ENCODE results near the gene C1orf116. TPM values are rescaled to one million over a fixed set of nuclear protein-coding genes. Genes with fewer than 3 reads are reported as not detected.

C1orf116 gene
- polyA plus RNA-seq, 1 donor from 2014 or later, result not detected

DNA sequence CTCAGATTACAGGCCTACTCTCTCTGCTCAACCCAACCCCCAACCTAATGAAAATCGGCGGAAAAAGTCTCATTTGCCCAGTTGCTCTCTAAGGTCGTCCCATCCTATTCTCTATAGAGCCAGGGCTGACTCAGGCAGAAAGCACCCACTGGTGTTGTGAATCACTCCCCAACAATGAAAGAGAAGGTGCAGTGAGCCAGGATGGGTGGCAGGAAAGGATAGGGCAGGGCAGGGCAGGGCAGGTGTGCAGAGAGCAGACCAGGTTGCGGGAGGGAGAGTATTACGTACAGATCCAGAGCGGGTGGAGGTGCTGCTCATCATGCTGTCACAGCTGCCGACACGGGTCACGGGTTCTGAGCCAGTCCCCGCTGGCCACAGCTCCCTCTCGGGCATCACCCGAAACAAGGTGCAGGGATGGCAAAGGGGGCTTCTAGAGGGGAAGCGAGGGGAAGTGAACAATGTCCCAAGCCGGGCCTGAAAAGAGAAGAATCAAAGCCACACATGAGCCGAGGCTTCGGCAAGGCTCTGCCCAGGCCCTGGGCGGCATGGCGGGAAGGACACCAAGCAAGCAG is 5.3 kb downstream of the C1orf116 start:
- no peaks in the 10 kb centered on the region for H4K20me1 ChIP-seq (ENCODE audit: insufficient read depth)
- TF ChIP-seq, protein P1, sequence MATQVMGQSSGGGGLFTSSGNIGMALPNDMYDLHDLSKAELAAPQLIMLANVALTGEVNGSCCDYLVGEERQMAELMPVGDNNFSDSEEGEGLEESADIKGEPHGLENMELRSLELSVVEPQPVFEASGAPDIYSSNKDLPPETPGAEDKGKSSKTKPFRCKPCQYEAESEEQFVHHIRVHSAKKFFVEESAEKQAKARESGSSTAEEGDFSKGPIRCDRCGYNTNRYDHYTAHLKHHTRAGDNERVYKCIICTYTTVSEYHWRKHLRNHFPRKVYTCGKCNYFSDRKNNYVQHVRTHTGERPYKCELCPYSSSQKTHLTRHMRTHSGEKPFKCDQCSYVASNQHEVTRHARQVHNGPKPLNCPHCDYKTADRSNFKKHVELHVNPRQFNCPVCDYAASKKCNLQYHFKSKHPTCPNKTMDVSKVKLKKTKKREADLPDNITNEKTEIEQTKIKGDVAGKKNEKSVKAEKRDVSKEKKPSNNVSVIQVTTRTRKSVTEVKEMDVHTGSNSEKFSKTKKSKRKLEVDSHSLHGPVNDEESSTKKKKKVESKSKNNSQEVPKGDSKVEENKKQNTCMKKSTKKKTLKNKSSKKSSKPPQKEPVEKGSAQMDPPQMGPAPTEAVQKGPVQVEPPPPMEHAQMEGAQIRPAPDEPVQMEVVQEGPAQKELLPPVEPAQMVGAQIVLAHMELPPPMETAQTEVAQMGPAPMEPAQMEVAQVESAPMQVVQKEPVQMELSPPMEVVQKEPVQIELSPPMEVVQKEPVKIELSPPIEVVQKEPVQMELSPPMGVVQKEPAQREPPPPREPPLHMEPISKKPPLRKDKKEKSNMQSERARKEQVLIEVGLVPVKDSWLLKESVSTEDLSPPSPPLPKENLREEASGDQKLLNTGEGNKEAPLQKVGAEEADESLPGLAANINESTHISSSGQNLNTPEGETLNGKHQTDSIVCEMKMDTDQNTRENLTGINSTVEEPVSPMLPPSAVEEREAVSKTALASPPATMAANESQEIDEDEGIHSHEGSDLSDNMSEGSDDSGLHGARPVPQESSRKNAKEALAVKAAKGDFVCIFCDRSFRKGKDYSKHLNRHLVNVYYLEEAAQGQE (IDR thresholded peaks at IDR 0.05; ENCODE audit: borderline replicate concordance), result no peak
- TF ChIP-seq CTCF (IDR thresholded peaks at IDR 0.05; ENCODE audit: poor library complexity, severe bottlenecking), result no peak
- no peak for TF ChIP-seq EP300 (conservative IDR thresholded peaks at IDR 0.05; ENCODE audit: poor library complexity, severe bottlenecking)
- no peak for TF ChIP-seq MXI1 (conservative IDR thresholded peaks at IDR 0.05; ENCODE audit: poor library complexity, severe bottlenecking)
- TF ChIP-seq POLR2AphosphoS5 (IDR thresholded peaks at IDR 0.05), result no peak
- TF ChIP-seq SMC3 (conservative IDR thresholded peaks at IDR 0.05; ENCODE audit: poor library complexity), result no peak
- TF ChIP-seq EZH2 (IDR thresholded peaks at IDR 0.05; ENCODE audit: borderline replicate concordance, insufficient read depth, low read length, poor library complexity, severe bottlenecking), result no peak
- TF ChIP-seq TAF1 (IDR thresholded peaks at IDR 0.05; ENCODE audit: low read depth), result no peak
- no peak for TF ChIP-seq RAD21 (conservative IDR thresholded peaks at IDR 0.05)
- H3F3A ChIP-seq (ENCODE audit: insufficient read depth, low read length, poor library complexity, severe bottlenecking), result no peaks in the 10 kb centered on the region
- H3K4me3 ChIP-seq (ENCODE audit: low read length), result no peak overlapping the region
- H3K79me2 ChIP-seq (replicated peaks; ENCODE audit: insufficient read depth, low read length), result no peaks in the 10 kb centered on the region
- no peaks in the 10 kb centered on the region for H3K36me3 ChIP-seq (ENCODE audit: insufficient read depth, low read length)
- H2AFZ ChIP-seq (ENCODE audit: low read depth, low read length), result no peak overlapping the region
- H3K27me3 ChIP-seq (ENCODE audit: insufficient read depth, low read depth, low read length), result no peaks in the 10 kb centered on the region
- no peak overlapping the region for H3K4me2 ChIP-seq (ENCODE audit: low read length)
- no peak overlapping the region for H3K9ac ChIP-seq (ENCODE audit: low read length)
- no peaks in the 10 kb centered on the region for H3K9me3 ChIP-seq (ENCODE audit: low read length)
- H3K27ac ChIP-seq (ENCODE audit: low read length), result no peak overlapping the region
- H3K9me2 ChIP-seq (ENCODE audit: insufficient read depth, low read length), result no peaks in the 10 kb centered on the region

DNA sequence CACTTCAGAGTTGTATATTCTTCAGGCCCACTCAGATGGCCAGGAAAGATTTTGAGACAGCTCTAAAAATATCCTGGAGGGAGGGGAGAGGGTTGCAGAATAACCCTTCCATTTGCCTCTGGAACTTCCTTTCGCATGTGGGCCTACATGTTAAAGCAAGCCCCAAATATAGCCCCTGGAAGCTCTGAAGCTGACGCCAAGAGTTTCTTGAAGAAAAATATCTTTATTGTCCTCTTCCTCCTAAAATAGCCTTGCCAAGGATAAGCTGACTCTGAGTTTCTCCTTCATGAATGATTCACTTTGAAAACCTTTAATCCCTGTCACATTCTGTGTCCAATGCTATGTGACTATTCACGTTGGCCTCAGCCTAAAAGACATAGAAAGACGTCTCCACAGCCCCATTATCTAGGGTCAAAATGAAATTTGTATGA is 6.4 kb downstream of the C1orf116 start:
- no peaks in the 10 kb centered on the region for H3F3A ChIP-seq (ENCODE audit: insufficient read depth, low read length, poor library complexity, severe bottlenecking)
- no peak overlapping the region for H2AFZ ChIP-seq (ENCODE audit: low read depth, low read length)
- H3K79me2 ChIP-seq (replicated peaks; ENCODE audit: insufficient read depth, low read length), result no peaks in the 10 kb centered on the region
- H3K4me2 ChIP-seq (ENCODE audit: low read length), result no peak overlapping the region
- TF ChIP-seq TAF1 (IDR thresholded peaks at IDR 0.05; ENCODE audit: low read depth), result no peak
- TF ChIP-seq CTCF (IDR thresholded peaks at IDR 0.05; ENCODE audit: poor library complexity, severe bottlenecking), result no peak
- no peak for TF ChIP-seq MXI1 (conservative IDR thresholded peaks at IDR 0.05; ENCODE audit: poor library complexity, severe bottlenecking)
- TF ChIP-seq POLR2AphosphoS5 (IDR thresholded peaks at IDR 0.05), result no peak
- no peak for TF ChIP-seq RAD21 (conservative IDR thresholded peaks at IDR 0.05)
- TF ChIP-seq, protein P1 (IDR thresholded peaks at IDR 0.05; ENCODE audit: borderline replicate concordance), result no peak
- no peak for TF ChIP-seq SMC3 (conservative IDR thresholded peaks at IDR 0.05; ENCODE audit: poor library complexity)
- no peak for TF ChIP-seq EZH2 (IDR thresholded peaks at IDR 0.05; ENCODE audit: borderline replicate concordance, insufficient read depth, low read length, poor library complexity, severe bottlenecking)
- TF ChIP-seq EP300 (conservative IDR thresholded peaks at IDR 0.05; ENCODE audit: poor library complexity, severe bottlenecking), result no peak
- no peaks in the 10 kb centered on the region for H3K9me3 ChIP-seq (ENCODE audit: low read length)
- H3K4me3 ChIP-seq (ENCODE audit: low read length), result no peak overlapping the region
- H4K20me1 ChIP-seq (ENCODE audit: insufficient read depth), result no peaks in the 10 kb centered on the region
- H3K27ac ChIP-seq (ENCODE audit: low read length), result no peak overlapping the region
- no peak overlapping the region for H3K9ac ChIP-seq (ENCODE audit: low read length)
- H3K9me2 ChIP-seq (ENCODE audit: insufficient read depth, low read length), result no peaks in the 10 kb centered on the region
- no peaks in the 10 kb centered on the region for H3K36me3 ChIP-seq (ENCODE audit: insufficient read depth, low read length)
- no peaks in the 10 kb centered on the region for H3K27me3 ChIP-seq (ENCODE audit: insufficient read depth, low read depth, low read length)

Data from neural cell (in vitro differentiated cells).